Measurements from ENCODE around the gene LRRC27. TPM values are rescaled to one million over a fixed set of nuclear protein-coding genes. Genes with fewer than 3 reads are reported as not detected.

LRRC27 gene
- polyA plus RNA-seq, 1 experiment, result 9.2 TPM

DNA sequence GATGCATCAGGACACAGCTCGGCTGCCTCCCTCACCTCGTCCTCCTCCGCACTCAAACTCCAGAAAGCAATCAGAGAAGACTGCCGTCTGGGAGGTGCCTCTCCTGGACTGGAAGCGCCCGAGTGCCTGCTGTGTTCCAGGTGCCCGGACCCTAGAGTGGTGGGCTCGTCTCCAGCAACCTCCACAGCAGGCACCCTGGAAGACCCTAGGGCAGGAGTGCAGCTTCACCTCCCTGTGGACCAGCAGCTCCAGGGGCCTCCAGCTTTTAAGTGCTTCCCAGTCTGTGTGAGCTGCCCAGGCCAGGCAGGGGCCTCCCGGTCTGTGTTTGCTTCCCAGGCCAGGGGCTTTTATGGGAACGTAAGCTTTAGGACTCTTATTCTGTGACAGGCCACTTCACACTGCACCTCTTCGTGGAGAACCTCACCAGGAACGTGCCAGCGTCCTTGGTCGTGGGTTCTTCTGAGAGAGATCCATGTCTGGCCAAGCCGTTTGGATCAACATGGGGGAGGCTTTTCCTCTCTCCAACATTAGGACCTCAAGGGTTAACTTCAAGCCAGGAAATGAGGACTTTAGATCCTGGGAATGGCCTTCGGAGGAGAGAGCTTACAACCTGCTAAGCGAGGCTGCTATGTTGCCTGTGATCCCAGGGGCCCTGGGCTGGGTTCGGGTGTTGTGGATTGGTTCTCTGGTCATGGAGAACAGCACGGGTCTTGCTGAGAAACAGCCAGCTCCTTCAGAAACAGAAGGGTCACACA is 59.1 kb downstream of the LRRC27 start:
- ChIA-PET POLR2A (no interaction called here), CTCF (interaction anchor here (0.6 to 1.0 kb wide), 2 partner anchors 38 to 52 kb away, joined by 3 read pairs; no protein-coding TSS in a partner anchor)
- DNase-seq (ENCODE audit: low read depth, low spot score), result no peak
- no peaks in the 10 kb centered on the region for H3K9me3 ChIP-seq (ENCODE audit: control insufficient read depth, insufficient read depth, low read length)
- peaks cover 2% of the 10 kb centered on the region for H3K27me3 ChIP-seq (ENCODE audit: control insufficient read depth, insufficient read depth, low read length)
- H3K27ac ChIP-seq (ENCODE audit: low read depth, low read length), result no peak overlapping the region
- no peak overlapping the region for H3K4me3 ChIP-seq (ENCODE audit: low read depth, low read length)
- TF ChIP-seq, protein P1, sequence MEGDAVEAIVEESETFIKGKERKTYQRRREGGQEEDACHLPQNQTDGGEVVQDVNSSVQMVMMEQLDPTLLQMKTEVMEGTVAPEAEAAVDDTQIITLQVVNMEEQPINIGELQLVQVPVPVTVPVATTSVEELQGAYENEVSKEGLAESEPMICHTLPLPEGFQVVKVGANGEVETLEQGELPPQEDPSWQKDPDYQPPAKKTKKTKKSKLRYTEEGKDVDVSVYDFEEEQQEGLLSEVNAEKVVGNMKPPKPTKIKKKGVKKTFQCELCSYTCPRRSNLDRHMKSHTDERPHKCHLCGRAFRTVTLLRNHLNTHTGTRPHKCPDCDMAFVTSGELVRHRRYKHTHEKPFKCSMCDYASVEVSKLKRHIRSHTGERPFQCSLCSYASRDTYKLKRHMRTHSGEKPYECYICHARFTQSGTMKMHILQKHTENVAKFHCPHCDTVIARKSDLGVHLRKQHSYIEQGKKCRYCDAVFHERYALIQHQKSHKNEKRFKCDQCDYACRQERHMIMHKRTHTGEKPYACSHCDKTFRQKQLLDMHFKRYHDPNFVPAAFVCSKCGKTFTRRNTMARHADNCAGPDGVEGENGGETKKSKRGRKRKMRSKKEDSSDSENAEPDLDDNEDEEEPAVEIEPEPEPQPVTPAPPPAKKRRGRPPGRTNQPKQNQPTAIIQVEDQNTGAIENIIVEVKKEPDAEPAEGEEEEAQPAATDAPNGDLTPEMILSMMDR (IDR thresholded peaks at IDR 0.05; ENCODE audit: low read depth, low read length), result no peak

DNA sequence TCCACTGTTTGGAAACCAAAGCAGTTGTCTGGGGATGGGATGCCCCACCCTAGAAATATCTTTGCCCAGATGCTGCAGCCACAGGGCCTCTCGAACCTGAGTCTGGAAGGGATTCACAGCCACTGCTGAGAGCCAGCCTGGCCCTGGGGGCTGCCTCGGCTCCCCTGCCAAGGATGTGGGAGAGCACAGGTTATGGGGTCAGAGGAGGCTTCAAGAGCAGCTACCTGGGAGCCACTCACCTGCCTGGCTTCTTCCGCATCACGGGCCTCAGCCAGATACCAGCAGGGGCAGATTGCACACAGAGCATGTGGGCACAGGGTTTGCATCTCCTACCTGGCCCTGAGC is 59.7 kb downstream of the LRRC27 start:
- TF ChIP-seq, protein P1 (IDR thresholded peaks at IDR 0.05; ENCODE audit: low read depth, low read length), result no peak
- CTCF ChIA-PET, result interaction anchor here (0.6 to 1.0 kb wide), 2 partner anchors 39 to 52 kb away, joined by 3 read pairs; no protein-coding TSS in a partner anchor
- no peak overlapping the region for H3K27ac ChIP-seq (ENCODE audit: low read depth, low read length)

DNA sequence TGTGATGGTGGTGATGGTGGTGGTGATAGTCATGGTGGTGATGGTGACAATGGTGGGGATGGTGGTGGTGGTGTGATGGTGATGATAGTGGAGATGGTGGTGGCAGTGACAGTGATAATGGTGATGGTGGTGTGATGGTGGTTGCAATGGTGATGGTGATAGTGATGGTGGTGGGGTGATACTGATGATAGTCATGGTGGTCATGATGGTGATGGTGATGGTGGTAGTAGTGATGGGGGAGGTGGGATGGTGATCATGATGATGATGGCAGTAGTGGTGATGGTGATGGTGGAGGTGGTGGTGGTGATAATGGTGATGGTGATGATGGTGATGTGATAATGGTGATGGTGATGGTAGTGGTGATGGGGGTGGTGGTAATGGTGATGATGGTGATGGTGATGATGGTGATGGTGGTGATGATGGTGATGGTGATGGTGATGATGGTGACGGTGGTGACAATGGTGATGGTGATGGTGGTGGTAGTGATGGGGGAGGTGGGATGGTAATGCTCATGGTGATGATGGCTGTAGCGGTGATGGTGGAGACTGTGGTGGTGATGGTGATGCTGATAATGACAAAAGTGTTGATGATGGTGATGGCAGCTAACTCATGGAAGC is 60.3 kb downstream of the LRRC27 start:
- ChIA-PET CTCF (no interaction called here), POLR2A (interaction anchor here (0.5 kb wide), 1 partner anchor 411 kb away, joined by 3 read pairs; the partner anchor contains the start of gene BNIP3)
- H3K27me3 ChIP-seq (ENCODE audit: control insufficient read depth, insufficient read depth, low read length), result peaks cover 2% of the 10 kb centered on the region
- TF ChIP-seq, protein P1 (IDR thresholded peaks at IDR 0.05; ENCODE audit: low read depth, low read length), result no peak
- no peak overlapping the region for H3K4me3 ChIP-seq (ENCODE audit: low read depth, low read length)
- no peak for DNase-seq (ENCODE audit: low read depth, low spot score)
- H3K9me3 ChIP-seq (ENCODE audit: control insufficient read depth, insufficient read depth, low read length), result no peaks in the 10 kb centered on the region
- H3K27ac ChIP-seq (ENCODE audit: low read depth, low read length), result no peak overlapping the region

More for the DNA sequence above, 59.7 kb downstream of the LRRC27 start:
- Histone ChIP-seq H3K9me3 (ENCODE audit: control insufficient read depth, insufficient read depth, low read length) (no peaks in the 10 kb centered on the region), H3K27me3 (ENCODE audit: control insufficient read depth, insufficient read depth, low read length) (peaks cover 2% of the 10 kb centered on the region), H3K4me3 (ENCODE audit: low read depth, low read length) (no peak overlapping the region)
- POLR2A ChIA-PET, result interaction anchor here (0.5 kb wide), 1 partner anchor 410 kb away, joined by 3 read pairs; the partner anchor contains the start of gene BNIP3
- no peak for DNase-seq (ENCODE audit: low read depth, low spot score)

GRCh38 chr10:132392811-132393694 is 61.1 kb downstream of the LRRC27 start:
- Histone ChIP-seq H3K9me3 (ENCODE audit: control insufficient read depth, insufficient read depth, low read length) (no peaks in the 10 kb centered on the region), H3K27me3 (ENCODE audit: control insufficient read depth, insufficient read depth, low read length) (peaks cover 2% of the 10 kb centered on the region), H3K4me3 (ENCODE audit: low read depth, low read length) (no peak overlapping the region), H3K27ac (ENCODE audit: low read depth, low read length) (no peak overlapping the region)
- TF ChIP-seq, protein P1 (IDR thresholded peaks at IDR 0.05; ENCODE audit: low read depth, low read length), result no peak
- ChIA-PET POLR2A (no interaction called here), CTCF (no interaction called here)
- DNase-seq (ENCODE audit: low read depth, low spot score), result no peak
